Globus pallidus (tissue), 1 donor: ENCODE results near the gene CHURC1.
A peak's percentile ranks its signal among the peaks of the same experiment; 100 is the strongest.
"Not testable (repeated sequence)": the region's sequence is repeated elsewhere in the genome, so short reads cannot be mapped to it uniquely, and the experiment has no call there.

Experiments
- DNase-seq: peaks from one replicate; pipeline ENCODE4 v3.0.0-alpha.2; 2015; ENCODE audit warnings: low spot score

Gene CHURC1

DNA sequence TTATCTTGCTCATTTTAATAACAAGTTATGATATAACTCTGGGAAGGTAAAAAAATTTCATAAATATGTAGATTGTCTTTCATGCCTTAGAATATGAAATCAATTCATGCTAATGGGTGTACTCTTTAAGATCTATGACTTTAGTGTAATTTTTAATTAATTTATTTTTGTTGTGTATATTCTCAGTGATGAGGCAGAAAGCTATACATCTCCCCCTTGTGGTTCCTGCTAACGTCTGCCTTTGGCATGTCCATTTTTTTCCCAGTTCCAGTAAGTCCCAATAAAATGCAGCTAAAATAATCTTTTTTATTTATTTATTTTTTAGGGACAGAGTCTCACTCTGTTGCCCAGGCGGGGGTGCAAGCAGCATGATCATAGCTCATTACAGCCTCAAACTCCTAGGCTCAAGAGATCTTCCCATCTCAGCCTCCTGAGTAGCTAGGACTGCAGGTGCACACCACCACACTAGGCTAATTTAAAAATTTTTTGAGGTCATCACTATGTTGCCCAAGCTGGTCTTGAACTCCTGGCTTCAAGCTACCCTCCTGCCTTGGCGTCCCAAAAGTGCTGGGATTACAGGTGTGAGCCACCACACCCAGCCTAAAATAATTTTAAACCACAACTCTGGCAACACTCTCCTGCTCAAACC, 3.3 kb upstream of the CHURC1 start:
- no peak for DNase-seq

DNA sequence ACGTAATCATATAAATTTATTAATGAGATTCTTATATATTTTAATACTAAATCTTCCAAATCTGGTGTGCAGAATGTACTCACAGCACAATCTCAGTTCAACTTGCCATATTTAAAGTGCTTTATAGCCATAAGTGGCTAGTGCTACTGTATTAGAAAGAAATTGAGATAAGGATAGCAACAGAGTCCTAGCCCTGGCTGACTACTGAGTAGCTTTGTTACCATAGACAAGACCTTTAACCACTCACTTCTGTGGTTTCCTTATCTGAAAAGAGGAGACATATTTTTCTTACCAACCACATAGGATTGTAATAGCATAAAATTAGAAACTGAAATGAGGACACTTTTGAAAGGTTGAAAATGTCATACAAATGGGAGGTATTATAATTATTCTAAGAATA, 2.0 kb upstream of the CHURC1 start:
- no peak for DNase-seq

DNA sequence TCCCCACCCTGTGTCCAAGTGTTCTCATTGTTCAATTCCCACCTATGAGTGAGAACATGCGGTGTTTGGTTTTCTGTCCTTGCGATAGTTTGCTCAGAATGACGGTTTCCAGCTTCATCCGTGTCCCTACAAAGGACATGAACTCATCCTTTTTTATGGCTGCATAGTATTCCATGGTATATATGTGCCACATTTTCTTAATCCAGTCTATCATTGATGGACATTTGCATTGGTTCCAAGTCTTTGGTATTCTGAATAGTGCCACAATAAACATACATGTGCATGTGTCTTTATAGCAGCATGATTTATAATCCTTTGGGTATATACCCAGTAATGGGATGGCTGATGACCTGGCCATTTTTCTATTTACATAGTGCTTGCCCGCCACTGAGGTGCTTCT, 778 bp upstream of the CHURC1 start:
- DNase-seq, result not testable (repeated sequence)

DNA sequence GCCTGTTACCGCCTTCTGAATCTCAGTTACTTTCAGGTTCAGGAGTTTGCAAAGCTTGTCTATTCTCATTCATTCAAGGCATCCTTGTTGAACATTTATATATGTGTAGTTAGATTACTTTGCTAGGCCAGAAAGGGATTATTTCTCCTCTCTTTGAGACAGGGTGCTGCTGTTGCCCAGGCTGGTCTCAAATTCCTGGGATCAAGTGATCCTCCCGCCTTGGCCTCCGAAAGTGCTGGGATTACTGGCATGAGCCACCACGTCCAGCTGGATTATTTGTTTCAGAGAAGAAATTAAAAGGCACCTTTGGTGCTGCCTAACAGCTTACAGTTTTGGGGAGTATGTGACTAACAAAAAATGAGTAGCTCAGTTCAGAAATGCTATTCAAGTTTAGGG, 772 bp downstream of the CHURC1 start:
- DNase-seq, result no peak

DNA sequence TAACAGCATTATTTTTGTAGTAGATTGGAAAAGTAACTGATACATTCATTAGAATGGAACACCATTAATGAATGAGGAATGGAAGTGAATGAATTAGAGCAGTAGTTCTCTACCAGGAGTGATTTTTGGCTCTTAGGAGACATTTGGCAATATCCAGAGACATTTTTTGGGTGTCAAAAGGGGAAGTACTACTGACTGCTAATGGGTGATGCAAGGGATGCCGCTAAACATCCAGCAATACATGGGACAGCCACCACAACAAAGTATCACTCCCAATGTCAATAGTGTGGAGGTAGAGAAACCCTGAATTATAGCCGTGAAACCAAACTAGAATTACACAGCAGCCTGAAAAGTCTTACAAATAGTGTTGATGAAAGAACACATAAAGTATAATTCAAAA, 1.5 kb downstream of the CHURC1 start:
- DNase-seq, result no peak

DNA sequence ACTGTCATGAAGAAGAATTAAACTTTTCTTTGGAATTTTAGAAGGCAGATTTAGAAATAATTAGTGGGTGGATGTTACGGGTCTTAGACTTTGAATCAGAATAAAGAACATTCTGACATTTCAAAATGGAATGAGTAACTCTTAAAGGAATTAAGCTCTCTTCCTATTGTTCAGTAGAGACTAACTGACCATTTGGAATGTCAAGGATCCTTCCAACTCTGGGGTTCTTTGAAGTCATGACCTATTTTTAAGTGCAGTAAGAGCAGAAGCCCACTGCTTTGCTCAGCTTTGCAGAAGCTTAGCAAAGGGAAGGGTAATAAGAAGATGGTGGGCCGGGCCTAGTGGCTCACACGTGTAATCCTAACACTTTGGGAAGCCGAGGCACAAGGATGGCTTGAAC, 4.0 kb downstream of the CHURC1 start:
- DNase-seq, result no peak

DNA sequence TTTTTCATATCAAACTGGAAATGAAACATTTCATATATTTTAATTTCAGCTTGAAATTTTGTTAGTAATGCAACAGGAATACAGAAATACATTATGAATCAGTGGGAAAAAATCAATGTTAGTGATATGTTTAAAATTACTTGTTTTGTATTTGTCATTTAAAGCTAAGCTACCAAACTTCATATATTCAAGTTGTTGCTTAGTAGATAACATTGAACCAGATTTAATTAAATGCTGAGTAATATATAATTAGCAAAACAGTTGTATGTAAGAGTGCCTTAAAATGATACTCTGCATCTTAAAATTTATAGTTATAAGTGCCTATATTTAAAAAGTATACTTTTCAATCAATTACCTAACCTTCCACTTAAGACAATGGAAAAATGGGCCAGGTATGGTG, 5.0 kb downstream of the CHURC1 start:
- DNase-seq, result no peak

DNA sequence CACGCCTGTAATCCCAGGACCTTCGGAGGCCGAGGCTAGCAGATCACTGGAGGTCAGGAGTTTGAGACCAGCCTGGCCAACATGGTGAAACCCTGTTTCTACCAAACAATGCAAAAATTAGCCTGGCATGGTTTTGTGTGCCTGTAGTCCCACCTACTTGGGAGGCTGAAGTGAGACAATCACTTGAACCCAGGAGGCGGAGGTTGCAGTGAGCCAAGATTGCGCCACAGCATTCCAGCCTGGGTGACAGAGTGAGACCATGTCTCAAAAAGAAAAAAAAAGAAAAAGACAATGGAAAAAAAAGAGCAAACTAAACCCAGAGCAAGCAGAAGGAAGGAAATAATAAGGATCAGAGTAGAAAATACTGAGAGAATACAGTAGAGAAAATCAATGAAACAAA, 5.4 kb downstream of the CHURC1 start:
- no peak for DNase-seq

DNA sequence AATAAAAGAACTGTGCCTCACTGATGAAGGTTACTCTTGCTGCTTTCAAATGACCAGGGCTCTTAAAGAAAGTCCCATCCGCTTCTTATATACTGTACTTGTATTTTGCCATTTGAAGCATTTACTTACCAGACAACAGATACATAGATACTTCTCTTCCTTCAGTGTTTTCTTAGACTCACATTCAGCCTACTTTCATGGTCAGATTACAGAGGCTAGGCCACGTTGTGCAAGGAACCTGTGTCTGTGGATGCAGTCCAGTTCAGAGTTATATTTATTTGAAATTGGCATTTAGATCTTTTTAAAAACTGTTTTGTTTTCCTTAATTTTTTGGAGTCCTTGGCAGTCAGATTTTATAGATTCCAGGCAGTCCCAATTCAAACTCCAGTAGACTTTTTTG, 6.2 kb downstream of the CHURC1 start:
- DNase-seq, result no peak

DNA sequence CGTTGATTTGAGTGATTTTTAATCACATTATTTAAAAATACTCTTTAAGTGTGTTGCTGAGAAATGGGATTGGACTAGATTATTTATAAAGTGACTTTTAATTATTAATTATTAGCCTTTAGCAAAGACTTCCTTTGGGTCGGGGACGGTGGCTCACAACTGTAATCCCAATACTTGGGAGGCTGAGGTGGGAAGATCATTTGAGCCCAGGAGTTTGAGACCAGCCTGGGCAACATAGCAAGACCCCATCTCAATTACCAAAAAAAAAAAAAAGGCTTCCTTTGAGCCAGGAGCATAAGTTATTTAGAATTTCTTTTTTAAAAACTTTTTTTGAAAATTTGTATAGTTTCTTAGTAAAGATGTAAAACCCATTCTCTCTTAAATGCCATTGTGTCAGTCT, 8.8 kb downstream of the CHURC1 start:
- DNase-seq, result no peak

DNA sequence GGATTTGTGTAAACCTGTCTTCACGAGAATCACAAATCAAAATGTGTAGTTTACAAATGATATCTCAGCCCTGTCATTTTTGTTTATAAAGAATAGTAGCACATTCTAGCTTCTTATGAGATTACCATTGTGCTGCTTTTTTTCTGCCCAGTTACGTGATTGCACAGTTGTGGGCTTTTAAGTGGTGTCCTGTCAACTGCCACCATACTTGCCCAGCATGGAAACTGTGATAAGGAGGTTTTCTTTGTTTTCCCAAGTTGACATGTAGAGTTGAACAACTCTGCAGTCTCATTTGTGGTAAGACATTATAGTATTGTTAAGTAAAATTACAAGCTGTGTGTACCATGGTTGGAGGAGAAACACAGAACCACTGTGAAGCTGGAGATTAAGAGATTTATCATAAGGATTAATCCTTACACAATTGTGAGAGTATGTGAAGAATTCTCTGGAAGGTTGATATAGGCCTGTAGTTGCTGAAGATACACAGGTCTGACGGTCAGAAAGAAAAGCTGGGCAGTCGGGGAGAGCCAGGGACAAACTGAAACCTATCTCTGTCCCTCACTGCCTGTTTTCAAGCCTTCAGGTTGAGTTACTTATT, 12.2 kb downstream of the CHURC1 start:
- no peak for DNase-seq

DNA sequence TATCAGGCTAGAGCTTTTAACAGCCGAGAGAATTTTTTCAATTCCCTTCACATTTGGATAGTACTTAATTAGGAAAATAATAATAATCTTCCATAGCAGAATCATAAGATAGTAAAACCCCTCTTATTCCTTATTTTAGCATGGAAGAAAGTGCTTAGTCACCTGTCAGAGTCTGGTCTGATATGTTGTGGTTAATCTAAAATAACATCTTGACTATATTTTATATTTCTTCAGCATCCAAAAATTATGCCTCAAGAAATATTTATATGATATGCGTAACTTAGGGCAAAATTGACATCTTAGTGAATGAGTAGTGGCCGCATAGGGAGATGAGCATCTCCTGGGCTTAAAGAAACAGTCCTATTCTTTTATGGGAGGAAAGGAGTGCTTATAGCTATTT, 12.8 kb downstream of the CHURC1 start:
- DNase-seq, result no peak

DNA sequence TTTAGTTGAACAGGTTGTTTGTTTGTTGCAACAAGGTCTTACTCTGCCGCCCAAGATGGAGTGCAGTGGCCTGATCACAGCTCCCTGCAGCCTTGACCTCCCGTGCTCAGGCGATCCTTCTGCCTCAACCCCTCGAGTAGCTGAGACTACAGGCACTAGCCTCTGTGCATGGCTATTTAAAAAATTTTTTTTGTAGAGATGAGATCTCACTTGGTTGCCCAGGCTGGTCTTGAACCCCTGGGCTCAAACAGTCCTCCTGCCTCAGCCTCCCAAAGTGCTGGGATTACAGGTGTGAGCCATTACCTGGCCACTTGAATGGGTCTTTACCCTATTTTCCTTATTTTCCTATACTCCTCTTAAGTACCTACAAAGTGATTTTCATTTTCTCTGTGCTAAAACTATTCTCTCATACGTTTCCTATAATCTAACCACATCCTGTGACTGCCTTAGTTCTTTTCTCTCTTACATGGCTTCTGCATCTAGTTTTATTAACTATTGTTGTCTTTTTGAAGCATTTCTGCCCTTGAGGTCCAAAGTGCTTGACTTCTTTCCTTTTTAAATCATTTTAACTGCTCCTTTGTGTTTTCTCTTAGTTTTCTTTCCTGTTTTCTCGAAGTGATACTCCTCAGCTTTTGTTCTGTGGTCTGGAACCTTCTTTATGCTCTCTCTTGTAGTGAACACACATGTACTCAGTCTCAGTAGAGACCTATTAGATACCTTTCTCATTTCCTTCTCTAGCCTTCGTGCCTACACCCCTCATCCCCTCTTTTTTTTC, 14.2 kb downstream of the CHURC1 start:
- no peak for DNase-seq

DNA sequence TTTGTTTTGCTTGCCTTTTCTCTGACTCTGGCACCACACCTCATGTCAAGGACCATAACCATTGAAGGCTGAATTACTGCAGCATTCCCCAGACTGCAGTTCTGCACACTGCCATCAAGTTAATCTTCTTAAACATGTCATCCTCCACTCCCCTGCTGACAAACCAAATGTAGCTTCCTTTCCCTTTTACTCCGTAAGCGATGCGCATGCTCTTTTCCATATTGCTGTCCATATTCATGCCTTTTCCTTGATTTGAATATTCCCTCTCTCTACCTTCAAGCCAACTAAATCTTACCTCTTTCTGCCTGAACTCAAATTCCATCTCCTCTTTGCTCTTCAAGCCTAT, 14.7 kb downstream of the CHURC1 start:
- no peak for DNase-seq

DNA sequence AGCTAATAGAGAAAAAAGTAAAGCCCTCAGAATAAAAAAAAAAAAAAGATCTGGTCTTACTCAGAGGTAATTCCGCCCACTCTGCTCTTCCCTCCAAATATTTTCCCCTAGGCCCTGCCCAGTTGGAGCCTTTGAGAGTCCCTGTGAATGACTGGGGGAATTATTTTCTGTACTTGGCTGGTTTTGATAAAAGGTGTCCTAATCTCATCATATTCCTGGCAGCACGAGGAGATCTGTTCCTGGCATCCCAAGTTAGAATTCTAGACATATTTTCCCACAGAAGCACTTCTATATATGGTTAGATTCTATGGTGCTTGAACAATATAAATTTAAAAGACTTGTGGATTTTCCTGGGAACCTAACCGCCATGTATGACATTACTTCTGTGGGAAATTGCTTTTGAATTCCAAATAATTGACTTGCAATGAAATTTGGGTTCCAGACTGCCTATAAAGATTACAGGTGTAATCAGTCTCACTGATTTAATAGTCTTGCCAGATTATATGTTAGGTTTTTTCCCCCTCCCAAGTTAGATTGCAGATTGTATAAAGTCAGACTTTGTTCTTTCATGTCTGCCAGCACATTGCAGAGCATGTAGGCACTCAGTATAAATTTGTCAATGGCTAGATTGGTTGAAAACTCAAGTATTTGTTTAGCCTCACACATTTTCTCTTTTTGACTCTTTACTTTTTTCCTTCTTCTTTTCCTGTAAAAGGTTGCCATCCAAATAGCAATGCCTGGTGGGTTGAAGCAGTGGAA, 16.0 kb downstream of the CHURC1 start:
- DNase-seq, result no peak

DNA sequence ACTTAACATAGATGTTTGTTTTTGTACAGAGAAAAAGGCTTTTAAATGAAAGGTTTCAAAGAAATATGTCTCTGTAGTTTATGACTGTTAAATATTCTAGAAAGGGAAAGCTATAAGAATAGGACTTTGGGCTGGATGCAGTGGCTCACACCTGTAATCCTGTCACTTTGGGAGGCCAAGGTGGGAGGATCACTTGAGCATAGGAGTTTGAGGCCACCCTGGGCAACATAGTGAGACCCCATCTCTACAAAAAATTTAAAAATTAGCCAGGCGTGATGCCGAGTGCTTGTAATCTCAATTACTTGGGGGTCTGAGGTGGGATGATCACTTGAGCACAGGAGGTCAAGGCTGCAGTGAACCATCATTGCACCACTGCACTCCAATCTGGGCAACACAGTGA, 16.9 kb downstream of the CHURC1 start:
- no peak for DNase-seq

DNA sequence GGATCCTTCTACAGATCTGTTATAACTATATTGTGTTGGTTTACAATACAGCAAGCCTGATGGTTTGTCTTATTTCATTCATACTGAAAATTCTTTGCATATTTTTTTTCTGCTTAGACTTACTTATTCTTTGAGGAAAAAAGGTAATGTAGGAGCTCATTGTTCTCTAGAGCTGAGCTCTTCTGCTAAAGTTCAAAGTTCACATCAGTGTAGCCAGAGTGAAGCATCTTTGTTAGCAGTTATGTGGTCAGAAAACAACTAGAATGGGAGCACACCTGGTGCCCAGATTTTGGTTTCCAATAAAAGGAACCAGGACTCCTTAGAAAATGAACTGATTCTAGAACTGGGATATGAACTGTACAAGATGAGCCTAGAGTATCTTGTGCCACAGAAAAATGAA, 18.0 kb downstream of the CHURC1 start:
- DNase-seq, result no peak

DNA sequence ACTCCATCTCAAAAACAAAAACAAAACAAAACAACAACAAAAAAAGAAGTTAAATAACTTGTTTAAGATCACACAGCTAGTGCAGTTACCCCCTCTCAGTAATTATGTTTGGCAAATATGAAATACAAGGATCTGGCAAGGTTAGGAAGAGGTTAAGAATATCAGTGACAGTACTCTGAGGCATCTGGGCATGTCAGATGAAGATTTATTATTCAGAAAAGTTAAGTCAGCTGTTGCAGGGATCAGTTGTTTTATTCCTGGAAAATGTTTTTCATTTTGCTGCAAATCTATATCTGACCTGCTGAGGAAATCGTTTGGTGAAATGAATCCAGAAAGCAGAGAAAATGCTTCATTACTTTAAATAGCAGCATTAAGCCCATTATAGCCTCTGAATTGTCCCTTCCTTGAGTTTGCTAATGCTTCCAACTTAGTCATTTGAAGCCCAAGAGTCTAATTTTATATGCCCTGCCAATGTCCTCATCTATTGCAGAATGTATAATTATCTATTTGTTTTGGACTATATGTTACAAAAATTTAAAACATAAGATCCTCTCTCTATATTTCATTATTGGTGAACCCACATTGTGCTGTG, 20.2 kb downstream of the CHURC1 start:
- DNase-seq, result no peak

DNA sequence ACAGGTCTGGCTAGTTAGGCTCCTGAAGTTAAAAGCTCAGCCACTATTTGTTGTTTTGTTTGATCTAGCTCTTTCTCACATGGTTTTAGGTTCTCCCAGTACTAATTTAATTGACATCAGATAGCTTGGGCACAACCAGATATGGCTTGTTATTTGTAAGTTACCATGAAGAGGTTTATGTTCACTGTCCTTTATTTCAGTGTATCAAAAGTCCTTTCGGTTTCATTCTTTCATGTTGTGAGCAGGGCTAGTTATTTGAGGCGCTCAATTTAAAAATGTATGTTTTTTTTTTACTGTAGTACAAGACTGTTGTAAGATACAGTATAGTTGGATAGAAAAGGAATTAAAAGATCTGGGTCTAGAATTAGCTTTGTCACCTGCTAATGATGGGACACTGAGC, 21.3 kb downstream of the CHURC1 start:
- no peak for DNase-seq

DNA sequence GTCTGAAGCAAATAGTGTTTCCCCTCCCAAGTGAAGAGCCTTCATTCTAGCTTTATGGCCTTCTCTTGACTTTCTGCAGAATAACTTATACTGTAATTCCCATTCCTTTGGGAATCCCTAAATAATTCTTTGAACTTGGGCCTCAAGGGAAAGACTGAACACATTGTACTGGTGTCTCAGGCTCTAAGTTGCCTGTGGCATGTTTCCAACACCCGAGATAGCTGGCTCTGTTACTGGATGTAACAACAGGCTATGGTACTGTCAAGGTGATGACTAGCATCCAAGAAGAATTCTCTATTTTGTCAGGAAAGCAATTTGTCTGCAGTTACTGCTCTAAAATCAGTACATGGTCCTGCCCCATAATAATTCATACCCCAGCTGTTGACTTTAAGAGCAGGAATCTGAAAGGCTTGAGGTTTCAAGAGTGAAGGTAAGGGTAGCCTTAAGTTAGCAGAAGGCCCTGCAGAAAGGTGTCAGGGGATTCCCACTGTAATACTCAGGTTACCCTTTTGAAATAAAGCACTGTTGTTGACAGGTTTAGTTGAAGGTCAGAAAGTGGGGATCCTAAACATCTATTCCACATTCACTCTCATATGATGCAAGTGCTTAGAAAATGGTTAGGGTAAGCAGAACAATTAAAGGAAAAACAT, 23.0 kb downstream of the CHURC1 start:
- peak; percentile 24 for DNase-seq

DNA sequence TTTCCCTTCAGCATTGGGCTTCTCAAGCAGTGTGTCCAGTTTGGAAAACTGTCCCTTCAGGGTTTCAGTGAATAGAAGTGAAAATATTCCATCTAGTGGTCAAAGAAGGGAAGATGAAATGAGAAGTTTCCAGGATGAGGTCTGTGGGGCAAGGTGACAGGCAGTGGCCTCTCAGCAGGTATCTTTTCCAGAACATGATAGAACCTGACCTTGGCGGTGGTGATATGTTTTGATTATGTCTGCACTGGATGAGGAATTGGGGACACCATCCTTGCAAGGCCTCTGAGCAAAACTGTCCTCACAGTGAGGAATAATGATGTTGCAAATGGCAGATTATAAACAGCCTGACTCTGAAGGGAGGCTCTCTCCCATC, 23.6 kb downstream of the CHURC1 start:
- peak; percentile 21 for DNase-seq
